HepG2 (cell line): ENCODE measurements around the gene CABP4. TPM values are rescaled to one million over a fixed set of nuclear protein-coding genes. Genes with fewer than 3 reads are reported as not detected.

ENCODE experiments used
- ATAC-seq: fragments of 200-7000 bp; cut with Tn5 transposase; 3 replicates; pipeline ENCODE4 v1.9.1; 2020; ENCODE audit warnings: mild to moderate bottlenecking, moderate library complexity
- BruUV-seq: library from RNA; stranded (reverse); fragments of 400-500 nt; replicated peaks from 2 replicates; lab custom pipeline; 2021; lab: Mats Ljungman, UMichigan
- CTCF ChIA-PET: fragments of 300-600 bp; formaldehyde crosslinking; extraction: SDS; loops from one replicate; lab custom pipeline; 2021; ENCODE audit warnings: low total read pairs, inconsistent platforms, low intra/inter-chr PET ratio; lab: Yijun Ruan, JAX
- POLR2A ChIA-PET: fragments of 350-600 bp; sonication (Branson Sonifier 250); formaldehyde crosslinking; loops from one replicate; lab custom pipeline; 2020; ENCODE audit warnings: antibody characterized with exemption, inconsistent platforms; lab: Yijun Ruan, JAX
- DNase-seq: peaks from one replicate; pipeline ENCODE4 v3.0.0-alpha.2; 2015; ENCODE audit warnings: low spot score
- FAIRE-seq: peaks from 3 replicates; lab custom pipeline; 2011; peaks lifted over from hg19 to GRCh38; lab: Jason Lieb, UNC
- H2AFZ ChIP-seq: one replicate; pipeline ENCODE4 v1.6.1; 2011; ENCODE audit warnings: low read length, inconsistent platforms
- H3K27ac ChIP-seq: fragments of 300-600 bp; 3 replicates; pipeline ENCODE4 v1.8.0; 2011; ENCODE audit warnings: mixed run types, mild to moderate bottlenecking, mixed read lengths, low read length, inconsistent platforms; ENCODE audit not compliant: insufficient read depth; ENCODE audit errors: extremely low read length
- H3K27me3 ChIP-seq, 2 experiments: fragments of 200-600 bp in 1 of 2; 2 replicates in 1 of 2; 3 replicates in 1 of 2; pipeline versions ENCODE4 v1.6.0 to v1.8.0; 2011; ENCODE audit warnings: low read length in 2 of 2, mild to moderate bottlenecking in 2 of 2, moderate library complexity in 2 of 2, inconsistent platforms in 1 of 2; ENCODE audit not compliant: insufficient read depth in 2 of 2, control insufficient read depth in 1 of 2
- H3K36me3 ChIP-seq, 2 experiments: fragments of 200-600 bp in 1 of 2; replicated peaks in 1 of 2; 2 replicates in 1 of 2; 3 replicates in 1 of 2; pipeline versions ENCODE4 v1.5.1 to v1.8.0; 2011; ENCODE audit warnings: low read length in 2 of 2, inconsistent platforms in 1 of 2; ENCODE audit not compliant: insufficient read depth in 2 of 2, control insufficient read depth in 1 of 2
- H3K4me1 ChIP-seq: 2 replicates; pipeline ENCODE4 v1.5.1; 2012; ENCODE audit warnings: low read length, inconsistent platforms; ENCODE audit not compliant: insufficient read depth
- H3K4me2 ChIP-seq: 2 replicates; pipeline ENCODE4 v1.6.0; 2011; ENCODE audit warnings: low read depth, low read length, inconsistent platforms
- H3K4me3 ChIP-seq, 3 experiments: fragments of 200-600 bp in 1 of 3; sonication (generic), shearing (Covaris generic) in 1 of 3; replicated peaks in 1 of 3; 2 replicates each; pipeline ENCODE4 v1.5.1; 2011 to 2016; ENCODE audit warnings: low read length in 3 of 3, inconsistent platforms in 2 of 3, low read depth in 2 of 3, mild to moderate bottlenecking in 2 of 3, control low read depth in 1 of 3, mixed read lengths in 1 of 3; ENCODE audit not compliant: insufficient read depth in 1 of 3
- H3K79me2 ChIP-seq: one replicate; pipeline ENCODE4 v1.6.1; 2011; ENCODE audit warnings: low read length, inconsistent platforms; ENCODE audit not compliant: insufficient read depth
- H3K9ac ChIP-seq: 2 replicates; pipeline ENCODE4 v1.6.0; 2011; ENCODE audit warnings: mild to moderate bottlenecking, low read depth, low read length, inconsistent platforms; ENCODE audit not compliant: insufficient read depth
- H3K9me3 ChIP-seq: 2 replicates; pipeline ENCODE4 v1.5.1; 2012; ENCODE audit warnings: mild to moderate bottlenecking, low read length
- H4K20me1 ChIP-seq: 2 replicates; pipeline ENCODE4 v1.6.0; 2011; ENCODE audit warnings: inconsistent platforms, mild to moderate bottlenecking, low read length, moderate library complexity; ENCODE audit not compliant: insufficient read depth
- ATF7-NPFF ChIP-seq: sonication (generic); formaldehyde crosslinking; IDR thresholded peaks from 2 replicates; pipeline ENCODE4 v1.8.1; 2023; ENCODE audit warnings: mild to moderate bottlenecking, low read depth, missing genetic modification reagents, moderate library complexity
- ETV6 ChIP-seq: sonication (generic); formaldehyde crosslinking; conservative IDR thresholded peaks from 2 replicates; pipeline ENCODE4 v1.4.0; 2020; ENCODE audit warnings: missing genetic modification reagents
- NFYB ChIP-seq: sonication (generic); formaldehyde crosslinking; IDR thresholded peaks from 2 replicates; pipeline ENCODE4 v1.4.0; 2020; ENCODE audit warnings: missing genetic modification reagents
- RAD21 ChIP-seq: fragments of 450-650 bp; formaldehyde crosslinking; IDR thresholded peaks from 2 replicates; pipeline ENCODE4 v1.5.0; 2020; ENCODE audit warnings: mild to moderate bottlenecking
- RFXANK ChIP-seq: IDR thresholded peaks from 2 replicates; pipeline ENCODE4 v1.6.1; 2016
- SP140L ChIP-seq: sonication (generic); formaldehyde crosslinking; IDR thresholded peaks from 2 replicates; pipeline ENCODE4 v1.4.0; 2020; ENCODE audit warnings: missing genetic modification reagents, borderline replicate concordance
- THYN1 ChIP-seq: sonication (generic); formaldehyde crosslinking; IDR thresholded peaks from 2 replicates; pipeline ENCODE4 v1.8.1; 2023; ENCODE audit warnings: low read depth, mild to moderate bottlenecking, moderate library complexity, missing genetic modification reagents, borderline replicate concordance
- ZNF205 ChIP-seq: IDR thresholded peaks from 2 replicates; pipeline ENCODE4 v1.6.1; 2018; ENCODE audit warnings: missing biosample characterization, missing genetic modification reagents
- ZNF230 ChIP-seq: sonication (generic); formaldehyde crosslinking; IDR thresholded peaks from 2 replicates; pipeline ENCODE4 v1.4.0; 2020; ENCODE audit warnings: mild to moderate bottlenecking, missing genetic modification reagents
- ZZZ3 ChIP-seq: sonication (generic); formaldehyde crosslinking; IDR thresholded peaks from 2 replicates; pipeline ENCODE4 v1.4.0; 2020; ENCODE audit warnings: missing genetic modification reagents, mild to moderate bottlenecking, borderline replicate concordance
- WGBS: methylation state at CpG from one replicate; pipeline ENCODE4 v1.1.6; 2017; ENCODE audit warnings: low lambda C conversion rate; 5-methylcytosine and 5-hydroxymethylcytosine counted together
- in situ Hi-C: cut with HindIII; loops from 2 replicates; pipeline ENCODE4 v1.10.0; 2017; ENCODE audit warnings: low pct_unique_long_range_greater_than_20kb; ENCODE audit not compliant: extremely low pct_ligation_motif_present
- intact Hi-C: fragments of 100-400 bp; cut with micrococcal nuclease; formaldehyde crosslinking; loops from one replicate; pipeline ENCODE4 v1.10.0; 2022; ENCODE audit not compliant: unreplicated experiment
- polyA plus RNA-seq, 8 experiments: library from polyadenylated mRNA; depleted of rRNA in 3 of 8; stranded (reverse) in 7 of 8; unstranded in 1 of 8; fragments of >200 nt; fragmentation: Illumina TruSeq in 4 of 8; extraction: Trizol in 4 of 8; gene quantifications; 2 replicates each; pipeline versions ENCODE4 v1.2.1 to v1.2.3, GENCODE V29; 2011 to 2016; ENCODE audit warnings: low read depth in 4 of 8, missing spikeins in 1 of 8, mixed read lengths in 1 of 8; ENCODE audit not compliant: insufficient read depth in 1 of 8
- total RNA-seq, 5 experiments: library from RNA; depleted of rRNA; stranded (reverse); fragments of >200 nt; fragmentation: Illumina TruSeq; extraction: Trizol; gene quantifications; 2 replicates each; pipeline ENCODE4 v1.2.3, GENCODE V29; 2016; ENCODE audit warnings: low read depth in 1 of 5
- TF ChIP-seq, protein P1 (sequence below): sonication (generic); formaldehyde crosslinking; IDR thresholded peaks from 2 replicates; pipeline ENCODE4 v1.4.0; 2020; ENCODE audit warnings: low read depth, mild to moderate bottlenecking, missing genetic modification reagents
- TF ChIP-seq, protein P2 (sequence below): sonication (generic); formaldehyde crosslinking; IDR thresholded peaks from 2 replicates; pipeline ENCODE4 v1.5.0; 2020; ENCODE audit warnings: missing genetic modification reagents

Gene CABP4
- total and polyA plus RNA-seq, 2 of the 13 experiments (the other 11 are each of a cell fraction or from before 2014, with no cell fraction given), result not detected

- DNase-seq (no peak), FAIRE-seq (no peak), ATAC-seq (no peak)
- intact Hi-C loops (no loop called here), in situ Hi-C loops (no loop called here)
- Histone ChIP-seq H3K79me2 (peaks cover under 1% of the 10 kb centered on the region), H3K4me2 (no peak overlapping the region), H3K9ac (no peak overlapping the region), H4K20me1 (no peaks in the 10 kb centered on the region), H3K36me3 (no peaks in the 10 kb centered on the region; a peak in 1 of 5 replicates), H2AFZ (no peak overlapping the region), H3K4me1 (peaks cover 22% of the 10 kb centered on the region), H3K27ac (no peak overlapping the region), H3K27me3 (no peaks in the 10 kb centered on the region), H3K4me3 (no peak overlapping the region), H3K9me3 (no peaks in the 10 kb centered on the region)
- ChIA-PET CTCF (no interaction called here), POLR2A (no interaction called here)
- BruUV-seq, result no TSS peak
- WGBS, result 97% methylated on average over 17 of the region's 18 CpGs
- TF ChIP-seq ZZZ3 (CRISPR knock-in tag) (no peak), THYN1 (CRISPR knock-in tag) (no peak), RFXANK (no peak), ATF7-NPFF (CRISPR knock-in tag) (no peak), ZNF205 (CRISPR knock-in tag) (no peak), ETV6 (CRISPR knock-in tag) (no peak), ZNF230 (CRISPR knock-in tag) (no peak), NFYB (CRISPR knock-in tag) (no peak), RAD21 (CRISPR knock-in tag) (no peak), SP140L (CRISPR knock-in tag) (no peak)
- TF ChIP-seq, protein P1, sequence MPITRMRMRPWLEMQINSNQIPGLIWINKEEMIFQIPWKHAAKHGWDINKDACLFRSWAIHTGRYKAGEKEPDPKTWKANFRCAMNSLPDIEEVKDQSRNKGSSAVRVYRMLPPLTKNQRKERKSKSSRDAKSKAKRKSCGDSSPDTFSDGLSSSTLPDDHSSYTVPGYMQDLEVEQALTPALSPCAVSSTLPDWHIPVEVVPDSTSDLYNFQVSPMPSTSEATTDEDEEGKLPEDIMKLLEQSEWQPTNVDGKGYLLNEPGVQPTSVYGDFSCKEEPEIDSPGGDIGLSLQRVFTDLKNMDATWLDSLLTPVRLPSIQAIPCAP (CRISPR knock-in tag), result no peak
- TF ChIP-seq, protein P2, sequence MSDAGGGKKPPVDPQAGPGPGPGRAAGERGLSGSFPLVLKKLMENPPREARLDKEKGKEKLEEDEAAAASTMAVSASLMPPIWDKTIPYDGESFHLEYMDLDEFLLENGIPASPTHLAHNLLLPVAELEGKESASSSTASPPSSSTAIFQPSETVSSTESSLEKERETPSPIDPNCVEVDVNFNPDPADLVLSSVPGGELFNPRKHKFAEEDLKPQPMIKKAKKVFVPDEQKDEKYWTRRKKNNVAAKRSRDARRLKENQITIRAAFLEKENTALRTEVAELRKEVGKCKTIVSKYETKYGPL (CRISPR knock-in tag), result no peak
Measured at GRCh38 chr11:67501854-67502253, 46.7 kb downstream of the CABP4 start.
